Measurements from ENCODE around the gene RALGAPA2.

DNA sequence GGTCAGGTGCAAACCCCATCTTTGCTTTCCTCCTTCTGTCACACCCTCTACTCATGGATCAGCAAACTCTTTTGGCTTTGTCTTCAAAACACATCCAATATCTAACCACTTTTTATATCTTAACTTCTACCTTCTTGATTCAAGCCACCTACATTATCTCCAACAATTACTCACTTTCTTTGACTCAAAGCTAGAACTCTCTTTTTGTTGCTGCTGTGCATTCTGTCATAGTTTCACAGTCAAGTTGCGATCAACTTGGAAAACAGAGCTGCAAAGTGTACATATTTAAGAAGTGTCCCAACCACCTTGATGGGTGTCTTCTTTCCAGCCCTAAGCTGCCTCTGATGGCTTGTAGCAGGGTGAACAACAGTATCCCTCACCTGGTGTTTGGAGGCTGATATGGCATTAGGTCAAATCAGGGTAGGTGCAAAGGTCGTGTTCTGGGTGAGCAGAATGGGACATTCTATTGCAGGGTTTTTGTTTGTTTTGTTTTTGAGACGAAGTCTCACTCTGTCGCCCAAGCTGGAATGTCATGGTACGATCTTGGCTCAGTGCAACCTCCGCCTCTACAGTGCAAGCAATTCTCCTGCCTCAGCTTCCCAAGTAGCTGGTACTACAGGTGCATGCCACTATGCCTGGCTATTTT is 43.4 kb upstream of the RALGAPA2 start:
- TF ChIP-seq, protein P1, sequence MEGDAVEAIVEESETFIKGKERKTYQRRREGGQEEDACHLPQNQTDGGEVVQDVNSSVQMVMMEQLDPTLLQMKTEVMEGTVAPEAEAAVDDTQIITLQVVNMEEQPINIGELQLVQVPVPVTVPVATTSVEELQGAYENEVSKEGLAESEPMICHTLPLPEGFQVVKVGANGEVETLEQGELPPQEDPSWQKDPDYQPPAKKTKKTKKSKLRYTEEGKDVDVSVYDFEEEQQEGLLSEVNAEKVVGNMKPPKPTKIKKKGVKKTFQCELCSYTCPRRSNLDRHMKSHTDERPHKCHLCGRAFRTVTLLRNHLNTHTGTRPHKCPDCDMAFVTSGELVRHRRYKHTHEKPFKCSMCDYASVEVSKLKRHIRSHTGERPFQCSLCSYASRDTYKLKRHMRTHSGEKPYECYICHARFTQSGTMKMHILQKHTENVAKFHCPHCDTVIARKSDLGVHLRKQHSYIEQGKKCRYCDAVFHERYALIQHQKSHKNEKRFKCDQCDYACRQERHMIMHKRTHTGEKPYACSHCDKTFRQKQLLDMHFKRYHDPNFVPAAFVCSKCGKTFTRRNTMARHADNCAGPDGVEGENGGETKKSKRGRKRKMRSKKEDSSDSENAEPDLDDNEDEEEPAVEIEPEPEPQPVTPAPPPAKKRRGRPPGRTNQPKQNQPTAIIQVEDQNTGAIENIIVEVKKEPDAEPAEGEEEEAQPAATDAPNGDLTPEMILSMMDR (IDR thresholded peaks at IDR 0.05) = no peak
- TF ChIP-seq NR3C1 (IDR thresholded peaks at IDR 0.05) = no peak
- TF ChIP-seq POLR2A (IDR thresholded peaks at IDR 0.05; ENCODE audit: low read length) = no peak
- TF ChIP-seq JUNB (IDR thresholded peaks at IDR 0.05) = no peak
- TF ChIP-seq RNF2 (IDR thresholded peaks at IDR 0.05; ENCODE audit: borderline replicate concordance, low read depth) = no peak
- no peak for TF ChIP-seq EP300 (IDR thresholded peaks at IDR 0.05)
- TF ChIP-seq EHMT2 (IDR thresholded peaks at IDR 0.05; ENCODE audit: low read depth) = no peak
- TF ChIP-seq MYC (IDR thresholded peaks at IDR 0.05; ENCODE audit: borderline replicate concordance, low read length) = no peak
- TF ChIP-seq NPAS2 (CRISPR knock-in tag; IDR thresholded peaks at IDR 0.05; ENCODE audit: borderline replicate concordance) = no peak
